ENCODE results near the gene DNAJC6. TPM values are rescaled to one million over a fixed set of nuclear protein-coding genes. Genes with fewer than 3 reads are reported as not detected.
A peak's percentile ranks its signal among the peaks of the same experiment; 100 is the strongest.

Gene DNAJC6
- total RNA-seq, 6 experiments from 2014 or later: 13.5 to 17.7 (median 15.3) TPM

GRCh38 chr1:65265296-65265650, 44.1 kb upstream of the DNAJC6 start:
- peak overlapping the region; percentile 80 for H3K27ac Mint-ChIP-seq
- H3K27me3 Mint-ChIP-seq (ENCODE audit: insufficient read depth): no peaks in the 10 kb centered on the region; the same call in 1 of the 2 replicates
- TF ChIP-seq CTCF (IDR thresholded peaks at IDR 0.05): no peak
- H3K36me3 Mint-ChIP-seq (ENCODE audit: low read depth): no peaks in the 10 kb centered on the region
- DNase-seq: no peak
- peak overlapping the region; percentile 91 for H3K4me3 Mint-ChIP-seq
- no peaks in the 10 kb centered on the region for H3K9me3 Mint-ChIP-seq
- H3K4me1 Mint-ChIP-seq (ENCODE audit: low read depth): peaks cover 42% of the 10 kb centered on the region

- no peaks in the 10 kb centered on the region; the same call in 1 of the 2 replicates for H3K27me3 Mint-ChIP-seq (ENCODE audit: insufficient read depth)
- H3K36me3 Mint-ChIP-seq (ENCODE audit: low read depth): no peaks in the 10 kb centered on the region
- no peaks in the 10 kb centered on the region for H3K9me3 Mint-ChIP-seq
- peak overlapping the region; percentile 80 for H3K27ac Mint-ChIP-seq
- TF ChIP-seq CTCF (IDR thresholded peaks at IDR 0.05): peak; percentile 68
- peak; percentile 37 for DNase-seq
- H3K4me1 Mint-ChIP-seq (ENCODE audit: low read depth): peaks cover 37% of the 10 kb centered on the region
- peak overlapping the region; percentile 91 for H3K4me3 Mint-ChIP-seq
Measured at GRCh38 chr1:65265651-65266351, 43.5 kb upstream of the DNAJC6 start.

GRCh38 chr1:65266476-65266875, 42.9 kb upstream of the DNAJC6 start:
- DNase-seq: no peak
- peak overlapping the region; percentile 91 for H3K4me3 Mint-ChIP-seq
- peak overlapping the region; percentile 80 for H3K27ac Mint-ChIP-seq
- peaks cover 30% of the 10 kb centered on the region for H3K4me1 Mint-ChIP-seq (ENCODE audit: low read depth)
- no peaks in the 10 kb centered on the region; the same call in 1 of the 2 replicates for H3K27me3 Mint-ChIP-seq (ENCODE audit: insufficient read depth)
- no peaks in the 10 kb centered on the region for H3K9me3 Mint-ChIP-seq
- no peak for TF ChIP-seq CTCF (IDR thresholded peaks at IDR 0.05)
- no peaks in the 10 kb centered on the region for H3K36me3 Mint-ChIP-seq (ENCODE audit: low read depth)

GRCh38 chr1:65267271-65267670, 42.1 kb upstream of the DNAJC6 start:
- Mint-ChIP-seq H3K27ac (no peak overlapping the region), H3K4me1 (ENCODE audit: low read depth) (peaks cover 29% of the 10 kb centered on the region), H3K27me3 (ENCODE audit: insufficient read depth) (no peaks in the 10 kb centered on the region; the same call in 1 of the 2 replicates), H3K9me3 (no peaks in the 10 kb centered on the region), H3K4me3 (no peak overlapping the region), H3K36me3 (ENCODE audit: low read depth) (no peaks in the 10 kb centered on the region)
- no peak for TF ChIP-seq CTCF (IDR thresholded peaks at IDR 0.05)
- DNase-seq: no peak

GRCh38 chr1:65267683-65268082, 41.7 kb upstream of the DNAJC6 start:
- Mint-ChIP-seq H3K4me3 (no peak overlapping the region), H3K9me3 (no peaks in the 10 kb centered on the region), H3K27ac (no peak overlapping the region), H3K36me3 (ENCODE audit: low read depth) (no peaks in the 10 kb centered on the region), H3K27me3 (ENCODE audit: insufficient read depth) (no peaks in the 10 kb centered on the region; the same call in 1 of the 2 replicates), H3K4me1 (ENCODE audit: low read depth) (peaks cover 29% of the 10 kb centered on the region)
- no peak for TF ChIP-seq CTCF (IDR thresholded peaks at IDR 0.05)
- DNase-seq: no peak
